Vagina (tissue), 2 donors: Measurements from ENCODE around the gene PSTPIP2. TPM values are rescaled to one million over a fixed set of nuclear protein-coding genes. Genes with fewer than 3 reads are reported as not detected.

Experiments used
- DNase-seq, 2 donors: peaks; one replicate each; pipeline ENCODE4 v3.0.0-alpha.2; 2017; ENCODE audit errors: extremely low spot score in 2 of 2
- H3K27ac ChIP-seq: fragments of 200-600 bp; sonication (generic); one replicate; pipeline ENCODE4 v1.5.1; 2019
- H3K27me3 ChIP-seq: fragments of 200-600 bp; sonication (generic); one replicate; pipeline ENCODE4 v1.5.1; 2019
- H3K36me3 ChIP-seq, 2 donors: fragments of 200-600 bp; sonication (generic); one replicate each; pipeline ENCODE4 v1.5.1; 2017 to 2019
- H3K4me1 ChIP-seq: fragments of 200-600 bp; sonication (generic); one replicate; pipeline ENCODE4 v1.5.1; 2019
- H3K4me3 ChIP-seq, 2 donors: fragments of 200-600 bp; sonication (generic); 1 replicate in 1 of 2; 2 replicates in 1 of 2; pipeline ENCODE4 v1.5.1; 2016 to 2019
- H3K9me3 ChIP-seq: fragments of 200-600 bp; sonication (generic); one replicate; pipeline ENCODE4 v1.5.1; 2019
- POLR2A ChIP-seq, 2 donors: fragments of 450-650 bp; IDR thresholded peaks; one replicate each; pipeline ENCODE4 v1.6.1; 2017; ENCODE audit warnings: antibody characterized with exemption in 2 of 2, mild to moderate bottlenecking in 2 of 2, moderate library complexity in 2 of 2
- POLR2AphosphoS5 ChIP-seq, 2 donors: sonication (generic); formaldehyde crosslinking; IDR thresholded peaks; one replicate each; pipeline ENCODE4 v1.9.0; 2017; ENCODE audit warnings: antibody characterized with exemption in 2 of 2, mild to moderate bottlenecking in 2 of 2, low read depth in 1 of 2; ENCODE audit not compliant: insufficient read depth in 1 of 2
- intact Hi-C: fragments of 100-400 bp; cut with DNase I; formaldehyde crosslinking; loops from one replicate; pipeline ENCODE4 v1.15.1; 2023
- total RNA-seq: library from RNA; depleted of rRNA; stranded (reverse); fragments of >200 nt; gene quantifications from one replicate; pipeline ENCODE4 v1.2.3, GENCODE V29; 2016
- TF ChIP-seq, protein P1 (sequence below), 3 experiments: fragments of 450-650 bp in 2 of 3; fragments of 200-600 bp in 1 of 3; sonication (generic) in 1 of 3; IDR thresholded peaks; one replicate each; pipeline ENCODE4 v1.5.1; 2017 to 2019; ENCODE audit warnings: antibody characterized with exemption in 3 of 3, mild to moderate bottlenecking in 2 of 3, moderate library complexity in 2 of 3

PSTPIP2 gene
- total RNA-seq, 1 donor from 2014 or later, result 9.1 TPM

- H3K4me3 ChIP-seq, result no peak overlapping the region
- intact Hi-C loops, result no loop called here
- H3K36me3 ChIP-seq, result peaks cover 5 to 84% of the 10 kb centered on the region in 2 donors
- DNase-seq, result no peak
- H3K27me3 ChIP-seq, result no peaks in the 10 kb centered on the region
- no peaks in the 10 kb centered on the region for H3K4me1 ChIP-seq
- no peaks in the 10 kb centered on the region for H3K9me3 ChIP-seq
- no peak overlapping the region for H3K27ac ChIP-seq
- TF ChIP-seq POLR2A (IDR thresholded peaks at IDR 0.05) (no peak), POLR2AphosphoS5 (IDR thresholded peaks at IDR 0.05; ENCODE audit: insufficient read depth in 1 of 2, low read depth in 1 of 2) (no peak)
- TF ChIP-seq, protein P1, sequence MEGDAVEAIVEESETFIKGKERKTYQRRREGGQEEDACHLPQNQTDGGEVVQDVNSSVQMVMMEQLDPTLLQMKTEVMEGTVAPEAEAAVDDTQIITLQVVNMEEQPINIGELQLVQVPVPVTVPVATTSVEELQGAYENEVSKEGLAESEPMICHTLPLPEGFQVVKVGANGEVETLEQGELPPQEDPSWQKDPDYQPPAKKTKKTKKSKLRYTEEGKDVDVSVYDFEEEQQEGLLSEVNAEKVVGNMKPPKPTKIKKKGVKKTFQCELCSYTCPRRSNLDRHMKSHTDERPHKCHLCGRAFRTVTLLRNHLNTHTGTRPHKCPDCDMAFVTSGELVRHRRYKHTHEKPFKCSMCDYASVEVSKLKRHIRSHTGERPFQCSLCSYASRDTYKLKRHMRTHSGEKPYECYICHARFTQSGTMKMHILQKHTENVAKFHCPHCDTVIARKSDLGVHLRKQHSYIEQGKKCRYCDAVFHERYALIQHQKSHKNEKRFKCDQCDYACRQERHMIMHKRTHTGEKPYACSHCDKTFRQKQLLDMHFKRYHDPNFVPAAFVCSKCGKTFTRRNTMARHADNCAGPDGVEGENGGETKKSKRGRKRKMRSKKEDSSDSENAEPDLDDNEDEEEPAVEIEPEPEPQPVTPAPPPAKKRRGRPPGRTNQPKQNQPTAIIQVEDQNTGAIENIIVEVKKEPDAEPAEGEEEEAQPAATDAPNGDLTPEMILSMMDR (IDR thresholded peaks at IDR 0.05), result no peak
Measured at GRCh38 chr18:45945669-45946068, 126.4 kb downstream of the PSTPIP2 start.

- no peak overlapping the region for H3K4me3 ChIP-seq
- no peaks in the 10 kb centered on the region for H3K27me3 ChIP-seq
- peaks cover 2 to 62% of the 10 kb centered on the region in 2 donors for H3K36me3 ChIP-seq
- no peak for DNase-seq
- H3K9me3 ChIP-seq, result no peaks in the 10 kb centered on the region
- no peak overlapping the region for H3K27ac ChIP-seq
- TF ChIP-seq POLR2AphosphoS5 (IDR thresholded peaks at IDR 0.05; ENCODE audit: insufficient read depth in 1 of 2, low read depth in 1 of 2), result no peak
- TF ChIP-seq POLR2A (IDR thresholded peaks at IDR 0.05), result no peak
- TF ChIP-seq, protein P1 (IDR thresholded peaks at IDR 0.05), result no peak
- no peaks in the 10 kb centered on the region for H3K4me1 ChIP-seq
- intact Hi-C loops, result no loop called here
Measured at GRCh38 chr18:45940724-45941123, 131.3 kb downstream of the PSTPIP2 start.

- H3K27ac ChIP-seq, result no peak overlapping the region
- no peaks in the 10 kb centered on the region for H3K27me3 ChIP-seq
- intact Hi-C loops, result no loop called here
- TF ChIP-seq, protein P1 (IDR thresholded peaks at IDR 0.05), result no peak
- TF ChIP-seq POLR2AphosphoS5 (IDR thresholded peaks at IDR 0.05; ENCODE audit: insufficient read depth in 1 of 2, low read depth in 1 of 2) (no peak), POLR2A (IDR thresholded peaks at IDR 0.05) (no peak)
- no peaks in the 10 kb centered on the region for H3K9me3 ChIP-seq
- no peak overlapping the region for H3K4me3 ChIP-seq
- H3K36me3 ChIP-seq, result peaks cover 0 to 55% of the 10 kb centered on the region in 2 donors
- DNase-seq, result no peak
- H3K4me1 ChIP-seq, result no peaks in the 10 kb centered on the region
Measured at GRCh38 chr18:45939236-45939635, 132.8 kb downstream of the PSTPIP2 start.

GRCh38 chr18:45938488-45938935 is 133.5 kb downstream of the PSTPIP2 start:
- Histone ChIP-seq H3K4me1 (no peaks in the 10 kb centered on the region), H3K36me3 (peaks cover 0 to 48% of the 10 kb centered on the region in 2 donors), H3K9me3 (no peaks in the 10 kb centered on the region), H3K4me3 (no peak overlapping the region), H3K27me3 (no peaks in the 10 kb centered on the region), H3K27ac (no peak overlapping the region)
- intact Hi-C loops, result no loop called here
- TF ChIP-seq POLR2AphosphoS5 (IDR thresholded peaks at IDR 0.05; ENCODE audit: insufficient read depth in 1 of 2, low read depth in 1 of 2), result no peak
- no peak for TF ChIP-seq POLR2A (IDR thresholded peaks at IDR 0.05)
- TF ChIP-seq, protein P1 (IDR thresholded peaks at IDR 0.05), result no peak
- no peak for DNase-seq

DNA sequence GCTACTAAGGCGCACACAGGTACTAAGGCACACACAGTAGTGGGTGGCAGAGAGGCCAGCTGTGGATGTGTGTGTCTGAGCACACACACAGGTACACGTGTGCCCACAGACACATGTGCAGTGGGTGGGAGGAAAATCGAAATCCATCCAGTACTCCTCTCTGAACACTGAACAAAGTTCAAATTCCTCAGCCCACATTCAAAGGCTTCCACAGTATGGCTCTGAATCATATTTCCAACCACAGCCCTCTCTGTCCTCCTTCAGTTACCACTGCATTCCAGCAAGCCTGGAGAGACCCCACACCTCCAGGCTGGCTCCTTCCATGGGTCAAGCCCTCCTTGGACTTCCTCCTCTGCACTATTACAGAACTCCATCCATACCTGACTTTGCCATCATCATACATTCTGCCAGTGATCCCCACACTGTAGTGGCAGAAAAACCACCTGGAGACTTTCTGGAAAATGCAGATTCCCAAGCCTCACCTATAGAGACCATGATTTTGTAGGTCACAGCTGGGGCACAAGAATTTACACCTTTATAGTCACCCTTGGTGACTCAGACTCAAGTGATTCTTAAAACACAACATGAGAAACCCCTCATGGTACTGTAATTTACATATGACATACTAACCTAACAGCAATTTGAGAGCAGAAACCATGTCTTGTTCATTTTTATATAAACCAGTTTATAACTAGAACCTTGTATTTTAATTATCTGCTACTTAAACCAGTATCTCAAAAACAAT is 136.3 kb downstream of the PSTPIP2 start:
- DNase-seq, result no peak
- TF ChIP-seq POLR2A (IDR thresholded peaks at IDR 0.05) (no peak), POLR2AphosphoS5 (IDR thresholded peaks at IDR 0.05; ENCODE audit: insufficient read depth in 1 of 2, low read depth in 1 of 2) (no peak)
- TF ChIP-seq, protein P1 (IDR thresholded peaks at IDR 0.05), result no peak
- no peaks in the 10 kb centered on the region for H3K4me1 ChIP-seq
- intact Hi-C loops, result no loop called here
- no peak overlapping the region for H3K4me3 ChIP-seq
- no peak overlapping the region for H3K27ac ChIP-seq
- H3K36me3 ChIP-seq, result peaks cover 0 to 39% of the 10 kb centered on the region in 2 donors
- H3K27me3 ChIP-seq, result no peaks in the 10 kb centered on the region
- no peaks in the 10 kb centered on the region for H3K9me3 ChIP-seq
